K562 (cell line): ENCODE data around the gene MYOM1. TPM values are rescaled to one million over a fixed set of nuclear protein-coding genes. Genes with fewer than 3 reads are reported as not detected.

ENCODE experiments used
- BCOR ChIP-seq: fragments of 450-650 bp; IDR thresholded peaks from 2 replicates; pipeline ENCODE4 v1.6.1; 2016
- BDP1 ChIP-seq: IDR thresholded peaks from 3 replicates; pipeline ENCODE4 v1.6.1; 2011; ENCODE audit not compliant: insufficient read length, insufficient read depth
- BRCA1 ChIP-seq, 2 experiments: fragments of 450-650 bp in 1 of 2; sonication (generic) in 1 of 2; formaldehyde crosslinking in 1 of 2; IDR thresholded peaks; 2 replicates each; pipeline versions ENCODE4 v1.5.0 to v1.6.1; 2017 to 2020; ENCODE audit warnings: mild to moderate bottlenecking in 1 of 2, missing genetic modification reagents in 1 of 2
- C11orf30 ChIP-seq: fragments of 450-650 bp; IDR thresholded peaks from 2 replicates; pipeline ENCODE4 v1.6.1; 2016; ENCODE audit warnings: low read depth, mild to moderate bottlenecking
- CBFA2T3 ChIP-seq: fragments of 450-650 bp; IDR thresholded peaks from 2 replicates; pipeline ENCODE4 v1.6.1; 2017
- CREB3 ChIP-seq: fragments of 450-650 bp; conservative IDR thresholded peaks from 2 replicates; pipeline ENCODE4 v1.6.1; 2016; ENCODE audit warnings: missing genetic modification characterization, low read depth, mild to moderate bottlenecking, missing compliant biosample characterization, moderate library complexity
- DDX20 ChIP-seq: fragments of 450-650 bp; IDR thresholded peaks from 2 replicates; pipeline ENCODE4 v1.6.1; 2016; ENCODE audit warnings: missing genetic modification characterization, low read depth, mild to moderate bottlenecking, missing compliant biosample characterization, moderate library complexity
- HES1 ChIP-seq: fragments of 450-650 bp; IDR thresholded peaks from 2 replicates; pipeline ENCODE4 v1.6.1; 2016; ENCODE audit warnings: low read depth, mild to moderate bottlenecking, moderate library complexity
- HEY1 ChIP-seq: fragments of 250-450 bp; sonication (Bioruptor Pico); IDR thresholded peaks from 2 replicates; pipeline ENCODE4 v1.5.0; 2020; ENCODE audit warnings: mild to moderate bottlenecking, moderate library complexity, borderline replicate concordance
- HIVEP1 ChIP-seq: fragments of 250-450 bp; sonication (Bioruptor Pico); IDR thresholded peaks from 2 replicates; pipeline ENCODE4 v1.4.0; 2020; ENCODE audit warnings: mild to moderate bottlenecking
- HNRNPH1 ChIP-seq: fragments of 200-400 bp; formaldehyde crosslinking; optimal IDR thresholded peaks from 2 replicates; pipeline ENCODE3; 2017; ENCODE audit warnings: low read depth, mild to moderate bottlenecking, low read length, moderate library complexity
- ID3 ChIP-seq, 2 experiments: fragments of 250-450 bp in 1 of 2; fragments of 450-650 bp in 1 of 2; sonication (Bioruptor Pico) in 1 of 2; IDR thresholded peaks; 2 replicates each; pipeline versions ENCODE4 v1.6.1 to v1.8.0; 2016 to 2021; ENCODE audit warnings: mild to moderate bottlenecking in 2 of 2, moderate library complexity in 2 of 2, missing compliant biosample characterization in 1 of 2, missing genetic modification characterization in 1 of 2
- KLF6 ChIP-seq: fragments of 250-450 bp; sonication (Bioruptor Pico); IDR thresholded peaks from 2 replicates; pipeline ENCODE4 v1.4.0; 2020; ENCODE audit warnings: mild to moderate bottlenecking, moderate library complexity, borderline replicate concordance
- MAZ ChIP-seq, 2 experiments: fragments of 450-650 bp in 1 of 2; sonication (generic) in 1 of 2; formaldehyde crosslinking; IDR thresholded peaks in 1 of 2; conservative IDR thresholded peaks in 1 of 2; 2 replicates each; pipeline versions ENCODE4 v1.4.0 to v1.5.0; 2020; ENCODE audit warnings: mild to moderate bottlenecking in 1 of 2, missing genetic modification reagents in 1 of 2
- MEF2A ChIP-seq: IDR thresholded peaks from 2 replicates; pipeline ENCODE4 v1.6.1; 2011; ENCODE audit warnings: low read depth, mild to moderate bottlenecking, low read length, moderate library complexity; ENCODE audit not compliant: control insufficient read depth
- MYBL2 ChIP-seq, 2 experiments: fragments of 450-650 bp in 1 of 2; sonication (generic) in 1 of 2; formaldehyde crosslinking in 1 of 2; IDR thresholded peaks; 2 replicates each; pipeline versions ENCODE4 v1.6.1 to v1.8.1; 2017 to 2022; ENCODE audit warnings: borderline replicate concordance in 1 of 2, inconsistent platforms in 1 of 2, low read depth in 1 of 2, mild to moderate bottlenecking in 1 of 2, missing genetic modification reagents in 1 of 2, moderate library complexity in 1 of 2
- MYC ChIP-seq, 2 experiments: fragments of 250-450 bp in 1 of 2; sonication (Bioruptor Pico) in 1 of 2; IDR thresholded peaks; 2 replicates each; pipeline versions ENCODE4 v1.5.1 to v1.6.1; 2012 to 2021; ENCODE audit warnings: low read depth in 2 of 2, borderline replicate concordance in 1 of 2, improper control_type of control experiment in 1 of 2, low read length in 1 of 2, mild to moderate bottlenecking in 1 of 2, moderate library complexity in 1 of 2
- MYNN ChIP-seq, 2 experiments: sonication (generic); formaldehyde crosslinking in 1 of 2; IDR thresholded peaks; 2 replicates each; pipeline versions ENCODE4 v1.5.0 to v1.6.1; 2016 to 2020; ENCODE audit warnings: antibody characterized with exemption in 1 of 2, missing genetic modification reagents in 1 of 2
- NUFIP1 ChIP-seq: fragments of 450-650 bp; IDR thresholded peaks from 2 replicates; pipeline ENCODE4 v1.6.1; 2018; ENCODE audit not compliant: partially characterized antibody
- PTBP1 ChIP-seq: fragments of 200-400 bp; formaldehyde crosslinking; IDR thresholded peaks from 2 replicates; pipeline ENCODE4 v1.6.1; 2017; ENCODE audit warnings: low read depth, low read length
- SUPT5H ChIP-seq: fragments of 450-650 bp; IDR thresholded peaks from 2 replicates; pipeline ENCODE4 v1.6.1; 2016
- TGIF2 ChIP-seq: sonication (generic); formaldehyde crosslinking; IDR thresholded peaks from 2 replicates; pipeline ENCODE4 v1.8.1; 2022; ENCODE audit warnings: mild to moderate bottlenecking, missing genetic modification reagents, moderate library complexity
- ZNF511 ChIP-seq: sonication (generic); formaldehyde crosslinking; IDR thresholded peaks from 2 replicates; pipeline ENCODE4 v1.8.0; 2022; ENCODE audit warnings: mild to moderate bottlenecking, missing genetic modification reagents
- ZNF583 ChIP-seq: fragments of 250-450 bp; sonication (Bioruptor Pico); IDR thresholded peaks from 2 replicates; pipeline ENCODE4 v1.4.0; 2020
- polyA plus RNA-seq, 8 experiments: library from polyadenylated mRNA; depleted of rRNA in 4 of 8; stranded (reverse) in 5 of 8; unstranded in 3 of 8; fragments of >200 nt; fragmentation: Nextera tagmentation in 2 of 8; fragmentation: Illumina TruSeq in 1 of 8; extraction: Ambion mirVana in 2 of 8; extraction: Trizol in 1 of 8; gene quantifications; 2 replicates each; pipeline versions ENCODE4 v1.2.1 to v1.2.3, GENCODE V29; 2011 to 2014; ENCODE audit warnings: inconsistent platforms in 1 of 8, missing spikeins in 1 of 8
- total RNA-seq, 7 experiments: library from RNA; depleted of rRNA in 6 of 7; stranded (reverse); fragments of >200 nt in 6 of 7; fragmentation: Illumina TruSeq in 2 of 7; extraction: Trizol in 2 of 7; gene quantifications; 2 replicates each; pipeline versions ENCODE4 v1.2.1 to v1.2.3, GENCODE V29; 2011 to 2021; ENCODE audit warnings: low replicate concordance in 1 of 7

MYOM1 gene
- total and polyA plus RNA-seq, 9 of the 15 experiments (the other 6 are each of a cell fraction or from before 2014, with no cell fraction given), result 0.01 to 0.62 (median 0.25) TPM

- no peak for TF ChIP-seq BDP1
- peak; percentile 98 for TF ChIP-seq C11orf30
- TF ChIP-seq ZNF511 (CRISPR knock-in tag), result no peak
- no peak for TF ChIP-seq MYNN (IDR thresholded peaks at IDR 0.05)
- no peak for TF ChIP-seq MYNN (CRISPR knock-in tag; IDR thresholded peaks at IDR 0.05)
- TF ChIP-seq HES1, result no peak
- TF ChIP-seq MYBL2 (IDR thresholded peaks at IDR 0.05; ENCODE audit: low read depth), result no peak
- TF ChIP-seq MYBL2 (CRISPR knock-in tag; IDR thresholded peaks at IDR 0.05; ENCODE audit: borderline replicate concordance), result no peak
- TF ChIP-seq TGIF2, result no peak
- TF ChIP-seq HEY1 (CRISPR knock-in tag), result no peak
- 0 out of 2 replicates have a peak, but pooled peaks have one; percentile 39 for TF ChIP-seq CREB3 (tag)
- TF ChIP-seq CBFA2T3, result no peak
- 0 out of 4 replicates have a peak, but pooled peaks of 1 of the 2 experiments have one; percentile 19 for TF ChIP-seq MAZ (CRISPR knock-in tag; conservative IDR thresholded peaks at IDR 0.05 in 1 of 2, IDR thresholded peaks at IDR 0.05 in 1 of 2)
- no peak for TF ChIP-seq NUFIP1
- TF ChIP-seq HNRNPH1, result no peak
- no peak for TF ChIP-seq BCOR
- TF ChIP-seq SUPT5H, result peak; percentile 56
- peak; percentile 50; the same call in 1 of the 2 replicates for TF ChIP-seq DDX20 (tag)
- no peak for TF ChIP-seq BRCA1 (IDR thresholded peaks at IDR 0.05)
- TF ChIP-seq BRCA1 (CRISPR knock-in tag; IDR thresholded peaks at IDR 0.05), result no peak
- TF ChIP-seq MEF2A, result peak; percentile 66; the same call in 1 of the 2 replicates
- no peak for TF ChIP-seq MYC (IDR thresholded peaks at IDR 0.05; ENCODE audit: low read depth, low read length)
- no peak for TF ChIP-seq MYC (CRISPR knock-in tag; IDR thresholded peaks at IDR 0.05; ENCODE audit: borderline replicate concordance, low read depth)
- TF ChIP-seq ZNF583 (CRISPR knock-in tag), result no peak
- TF ChIP-seq PTBP1, result no peak
- TF ChIP-seq HIVEP1 (CRISPR knock-in tag), result no peak
- TF ChIP-seq KLF6 (CRISPR knock-in tag), result no peak
- TF ChIP-seq ID3 (CRISPR knock-in tag; IDR thresholded peaks at IDR 0.05), result no peak
- TF ChIP-seq ID3 (tag; IDR thresholded peaks at IDR 0.05), result no peak
These were observed 182.3 kb downstream of the MYOM1 start (continued) for GRCh38 chr18:3037423-3037915.
